ENCODE results near the gene SNAP29.
"Not testable (repeated sequence)": the region's sequence is repeated elsewhere in the genome, so short reads cannot be mapped to it uniquely, and the experiment has no call there.

SNAP29 gene

GRCh38 chr22:20935049-20935448 lies 76.2 kb downstream of the SNAP29 start:
- not testable (repeated sequence) for DNase-seq

GRCh38 chr22:20935780-20936539 lies 77.2 kb downstream of the SNAP29 start:
- not testable (repeated sequence) for DNase-seq

- no peak for DNase-seq
Measured at GRCh38 chr22:20937031-20937793, 78.4 kb downstream of the SNAP29 start.

- DNase-seq = no peak
Measured at GRCh38 chr22:20937794-20938671, 79.2 kb downstream of the SNAP29 start.

- DNase-seq = not testable (repeated sequence)
Measured at GRCh38 chr22:20939457-20940185, 80.8 kb downstream of the SNAP29 start.

- DNase-seq = peak; percentile 36
Measured at GRCh38 chr22:20940186-20940651, 81.4 kb downstream of the SNAP29 start.

All from DMS 273 treated with DMSO at 0.1 percent for 48 hours (cell line).